Measurements from ENCODE around the gene TMPRSS2.

The TMPRSS2 gene

GRCh38 chr21:41481191-41481590 lies 26.8 kb downstream of the TMPRSS2 start:
- TF ChIP-seq GATA2 (IDR thresholded peaks at IDR 0.05; ENCODE audit: low read depth, low read length) = no peak
- TF ChIP-seq GATA3 (IDR thresholded peaks at IDR 0.05; ENCODE audit: low read depth, low read length) = no peak

GRCh38 chr21:41480086-41480690 lies 27.8 kb downstream of the TMPRSS2 start:
- no peak for TF ChIP-seq GATA2 (IDR thresholded peaks at IDR 0.05; ENCODE audit: low read depth, low read length)
- TF ChIP-seq GATA3 (IDR thresholded peaks at IDR 0.05; ENCODE audit: low read depth, low read length) = no peak

- TF ChIP-seq GATA3 (IDR thresholded peaks at IDR 0.05; ENCODE audit: low read depth, low read length) (no peak), GATA2 (IDR thresholded peaks at IDR 0.05; ENCODE audit: low read depth, low read length) (no peak)
These were observed 28.3 kb downstream of the TMPRSS2 start for GRCh38 chr21:41479686-41480085.

GRCh38 chr21:41478319-41479177 lies 29.4 kb downstream of the TMPRSS2 start:
- TF ChIP-seq GATA3 (IDR thresholded peaks at IDR 0.05; ENCODE audit: low read depth, low read length) (no peak), GATA2 (IDR thresholded peaks at IDR 0.05; ENCODE audit: low read depth, low read length) (no peak)

GRCh38 chr21:41477641-41478318 lies 30.2 kb downstream of the TMPRSS2 start:
- no peak for TF ChIP-seq GATA2 (IDR thresholded peaks at IDR 0.05; ENCODE audit: low read depth, low read length)
- no peak for TF ChIP-seq GATA3 (IDR thresholded peaks at IDR 0.05; ENCODE audit: low read depth, low read length)

- TF ChIP-seq GATA2 (IDR thresholded peaks at IDR 0.05; ENCODE audit: low read depth, low read length) (no peak), GATA3 (IDR thresholded peaks at IDR 0.05; ENCODE audit: low read depth, low read length) (no peak)
These were observed 32.1 kb downstream of the TMPRSS2 start for GRCh38 chr21:41475714-41476420.

GRCh38 chr21:41472753-41473548 lies 35.0 kb downstream of the TMPRSS2 start:
- TF ChIP-seq GATA2 (IDR thresholded peaks at IDR 0.05; ENCODE audit: low read depth, low read length) (no peak), GATA3 (IDR thresholded peaks at IDR 0.05; ENCODE audit: low read depth, low read length) (no peak)

GRCh38 chr21:41470054-41470453 lies 37.9 kb downstream of the TMPRSS2 start:
- TF ChIP-seq GATA2 (IDR thresholded peaks at IDR 0.05; ENCODE audit: low read depth, low read length) (no peak), GATA3 (IDR thresholded peaks at IDR 0.05; ENCODE audit: low read depth, low read length) (no peak)

GRCh38 chr21:41466024-41466820 lies 41.7 kb downstream of the TMPRSS2 start:
- TF ChIP-seq GATA3 (IDR thresholded peaks at IDR 0.05; ENCODE audit: low read depth, low read length) = no peak
- TF ChIP-seq GATA2 (IDR thresholded peaks at IDR 0.05; ENCODE audit: low read depth, low read length) = no peak

- TF ChIP-seq GATA2 (IDR thresholded peaks at IDR 0.05; ENCODE audit: low read depth, low read length) (no peak), GATA3 (IDR thresholded peaks at IDR 0.05; ENCODE audit: low read depth, low read length) (no peak)
These were observed 42.7 kb downstream of the TMPRSS2 start for GRCh38 chr21:41465176-41465781.

GRCh38 chr21:41460578-41461527 lies 47.1 kb downstream of the TMPRSS2 start:
- TF ChIP-seq GATA3 (IDR thresholded peaks at IDR 0.05; ENCODE audit: low read depth, low read length) (no peak), GATA2 (IDR thresholded peaks at IDR 0.05; ENCODE audit: low read depth, low read length) (no peak)

All from SH-SY5Y (cell line).